Measurements from ENCODE around the gene PRRG2.

Gene PRRG2

GRCh38 chr19:49596407-49596806, 15.3 kb downstream of the PRRG2 start:
- TF ChIP-seq CTCF (IDR thresholded peaks at IDR 0.05; ENCODE audit: insufficient read depth, low read depth, low read length, missing control alignments): no peak
- H3K4me3 ChIP-seq (ENCODE audit: low read length): no peak overlapping the region
- no peak for DNase-seq (ENCODE audit: low read depth)

- no peak for DNase-seq (ENCODE audit: low read depth)
- TF ChIP-seq CTCF (IDR thresholded peaks at IDR 0.05; ENCODE audit: insufficient read depth, low read depth, low read length, missing control alignments): no peak
- H3K4me3 ChIP-seq (ENCODE audit: low read length): no peak overlapping the region
Measured at GRCh38 chr19:49596954-49597702, 16.0 kb downstream of the PRRG2 start.

GRCh38 chr19:49597703-49597974, 16.5 kb downstream of the PRRG2 start:
- no peak for TF ChIP-seq CTCF (IDR thresholded peaks at IDR 0.05; ENCODE audit: insufficient read depth, low read depth, low read length, missing control alignments)
- no peak for DNase-seq (ENCODE audit: low read depth)
- no peak overlapping the region for H3K4me3 ChIP-seq (ENCODE audit: low read length)

- TF ChIP-seq CTCF (IDR thresholded peaks at IDR 0.05; ENCODE audit: insufficient read depth, low read depth, low read length, missing control alignments): no peak
- no peak overlapping the region for H3K4me3 ChIP-seq (ENCODE audit: low read length)
- DNase-seq (ENCODE audit: low read depth): no peak
Measured at GRCh38 chr19:49599378-49600295, 18.5 kb downstream of the PRRG2 start.

GRCh38 chr19:49601482-49602038, 20.4 kb downstream of the PRRG2 start:
- H3K4me3 ChIP-seq (ENCODE audit: low read length): no peak overlapping the region
- TF ChIP-seq CTCF (IDR thresholded peaks at IDR 0.05; ENCODE audit: insufficient read depth, low read depth, low read length, missing control alignments): no peak
- DNase-seq (ENCODE audit: low read depth): no peak

GRCh38 chr19:49602806-49603205, 21.7 kb downstream of the PRRG2 start:
- TF ChIP-seq CTCF (IDR thresholded peaks at IDR 0.05; ENCODE audit: insufficient read depth, low read depth, low read length, missing control alignments): no peak
- DNase-seq (ENCODE audit: low read depth): no peak
- no peak overlapping the region for H3K4me3 ChIP-seq (ENCODE audit: low read length)
